Right ventricle myocardium superior (tissue), 1 donor: Measurements from ENCODE around the gene MARCKSL1. TPM values are rescaled to one million over a fixed set of nuclear protein-coding genes. Genes with fewer than 3 reads are reported as not detected.

Experiments used
- ATAC-seq: fragments of 200-7000 bp; cut with Tn5 transposase; one replicate; pipeline ENCODE4 v1.9.1; 2020; ENCODE audit warnings: mild to moderate bottlenecking; ENCODE audit not compliant: poor library complexity
- DNase-seq: peaks from one replicate; pipeline ENCODE4 v3.0.0-alpha.2; 2020
- intact Hi-C: fragments of 100-400 bp; cut with DNase I; formaldehyde crosslinking; loops from one replicate; pipeline ENCODE4 v1.11.2; 2022
- long read RNA-seq: library from polyadenylated mRNA; unstranded; transcript quantifications from one replicate; pipeline ENCODE4 v2.0.0, GENCODE V29; 2021
- total RNA-seq: library from RNA; stranded (reverse); fragmentation: NEBNext Ultra II Directional; extraction: Animal tissue kit (Norgen Biotek cat#: 25700); gene quantifications from one replicate; pipeline ENCODE4 v1.2.1, GENCODE V29; 2021
- donor health status: DM: no; HTN: yes; CAD: no; lungs with severe emphysema.

Gene MARCKSL1
- total RNA-seq = 16.1 TPM
- long read RNA-seq, transcript MARCKSL1-201 (2 exons, 1,699 nt) = major isoform, 109 of 111 reads
- long read RNA-seq, partial matches to known transcripts = 0 of 111 reads
- long read RNA-seq, other reads (novel, unspliced or antisense) = 2 of 111 reads

- peak; percentile 93 for DNase-seq
- intact Hi-C loops = loop anchor here (2.0 kb wide), 1 partner anchor 27 kb away; the partner anchor contains the start of genes FAM229A and TSSK3
Observed at GRCh38 chr1:32335790-32336590, at the start of gene MARCKSL1. MARCKSL1 (minus strand) TSS chr1:32336233; CDS start chr1:32336033, 200 bp downstream.

GRCh38 chr1:32380057-32380456 is 44.0 kb upstream of the MARCKSL1 start:
- ATAC-seq (no peak), DNase-seq (no peak)
- intact Hi-C loops = no loop called here

More at GRCh38 chr1:32335790-32336590, at the start of gene MARCKSL1:
- ATAC-seq = peak; percentile 73

GRCh38 chr1:32377541-32378220 is 41.6 kb upstream of the MARCKSL1 start:
- intact Hi-C loops = no loop called here
- no peak for DNase-seq
- no peak for ATAC-seq

- DNase-seq = no peak
- intact Hi-C loops = no loop called here
- ATAC-seq = no peak
Observed at GRCh38 chr1:32376199-32376598, 40.2 kb upstream of the MARCKSL1 start.

- ATAC-seq = no peak
- intact Hi-C loops = no loop called here
- DNase-seq = no peak
Observed at GRCh38 chr1:32373996-32374592, 38.1 kb upstream of the MARCKSL1 start.

- intact Hi-C loops = no loop called here
- ATAC-seq (no peak), DNase-seq (peak; percentile 21)
Observed at GRCh38 chr1:32372149-32372756, 36.2 kb upstream of the MARCKSL1 start.

- ATAC-seq = no peak
- peak; percentile 6 for DNase-seq
- intact Hi-C loops = no loop called here
Observed at GRCh38 chr1:32367912-32368635, 32.0 kb upstream of the MARCKSL1 start.

- ATAC-seq (no peak), DNase-seq (peak; percentile 11)
- intact Hi-C loops = no loop called here
Observed at GRCh38 chr1:32365445-32365844, 29.4 kb upstream of the MARCKSL1 start.

GRCh38 chr1:32364836-32365235 is 28.8 kb upstream of the MARCKSL1 start:
- no peak for ATAC-seq

GRCh38 chr1:32363713-32364112 is 27.7 kb upstream of the MARCKSL1 start:
- ATAC-seq = no peak

More at GRCh38 chr1:32364836-32365235, 28.8 kb upstream of the MARCKSL1 start:
- intact Hi-C loops = no loop called here
- DNase-seq = no peak

GRCh38 chr1:32362474-32363313 is 26.7 kb upstream of the MARCKSL1 start, which contains the start of the genes FAM229A and TSSK3:
FAM229A (minus strand) TSS chr1:32362485; CDS start chr1:32362091, 394 bp downstream.
TSSK3 (plus strand) TSS chr1:32362539; CDS start chr1:32362702, 163 bp downstream.
- ATAC-seq (peak; percentile 28), DNase-seq (peak; percentile 32)
- intact Hi-C loops = loop anchor here (2.0 kb wide), 1 partner anchor 28 kb away; no protein-coding TSS in a partner anchor

More at GRCh38 chr1:32363713-32364112, 27.7 kb upstream of the MARCKSL1 start:
- intact Hi-C loops = loop anchor here (2.0 kb wide), 1 partner anchor 29 kb away; no protein-coding TSS in a partner anchor
- DNase-seq = peak; percentile 23

- ATAC-seq (peak; percentile 82), DNase-seq (peak; percentile 77)
- intact Hi-C loops = loop anchor here (2.0 kb wide), 1 partner anchor 27 kb away; no protein-coding TSS in a partner anchor
Observed at GRCh38 chr1:32361674-32362473, 25.8 kb upstream of the MARCKSL1 start.

- ATAC-seq (no peak), DNase-seq (no peak)
- intact Hi-C loops = no loop called here
Observed at GRCh38 chr1:32361308-32361673, 25.3 kb upstream of the MARCKSL1 start.

GRCh38 chr1:32358435-32358834 is 22.4 kb upstream of the MARCKSL1 start:
- intact Hi-C loops = no loop called here
- no peak for ATAC-seq
- DNase-seq = no peak

GRCh38 chr1:32357614-32358013 is 21.6 kb upstream of the MARCKSL1 start:
- intact Hi-C loops = no loop called here
- no peak for DNase-seq
- ATAC-seq = no peak

GRCh38 chr1:32356478-32356877 is 20.4 kb upstream of the MARCKSL1 start:
- no peak for DNase-seq
- intact Hi-C loops = no loop called here
- ATAC-seq = no peak
